GM18511 (cell line): ENCODE measurements around the gene CYS1.
"Not testable (repeated sequence)": the region's sequence is repeated elsewhere in the genome, so short reads cannot be mapped to it uniquely, and the experiment has no call there.

Source experiments
- ATAC-seq: cut with Tn5 transposase; IDR thresholded peaks from one replicate; pipeline ENCODE4 v1.9.1; 2021; ENCODE audit warnings: mild to moderate bottlenecking, moderate library complexity; ENCODE audit not compliant: unreplicated experiment

The CYS1 gene

GRCh38 chr2:10033251-10034006, 46.8 kb downstream of the CYS1 start:
- ATAC-seq = no peak

- no peak for ATAC-seq
These were observed 47.5 kb downstream of the CYS1 start for GRCh38 chr2:10032746-10033105.

- ATAC-seq = no peak
These were observed 48.1 kb downstream of the CYS1 start for GRCh38 chr2:10031886-10032745.

GRCh38 chr2:10030798-10031197, 49.4 kb downstream of the CYS1 start:
- ATAC-seq = not testable (repeated sequence)

GRCh38 chr2:10030311-10030736, 49.9 kb downstream of the CYS1 start:
- no peak for ATAC-seq

- no peak for ATAC-seq
These were observed 50.4 kb downstream of the CYS1 start for GRCh38 chr2:10029875-10030223.

- peak; percentile 84 for ATAC-seq
These were observed 51.0 kb downstream of the CYS1 start for GRCh38 chr2:10028988-10029874.

GRCh38 chr2:10028407-10028987, 51.7 kb downstream of the CYS1 start:
- no peak for ATAC-seq

- ATAC-seq = no peak
These were observed 52.4 kb downstream of the CYS1 start for GRCh38 chr2:10027660-10028330.

- no peak for ATAC-seq
These were observed 53.2 kb downstream of the CYS1 start for GRCh38 chr2:10026940-10027569.

GRCh38 chr2:10022966-10023662, 57.1 kb downstream of the CYS1 start:
- no peak for ATAC-seq

GRCh38 chr2:10022445-10022844, 57.8 kb downstream of the CYS1 start:
- no peak for ATAC-seq

GRCh38 chr2:10022041-10022421, 58.2 kb downstream of the CYS1 start:
- ATAC-seq = no peak

GRCh38 chr2:10019602-10020400, 60.4 kb downstream of the CYS1 start:
- no peak for ATAC-seq

- no peak for ATAC-seq
These were observed 61.0 kb downstream of the CYS1 start for GRCh38 chr2:10019174-10019573.

GRCh38 chr2:10017313-10017941, 62.8 kb downstream of the CYS1 start:
- no peak for ATAC-seq

- no peak for ATAC-seq
These were observed 63.4 kb downstream of the CYS1 start for GRCh38 chr2:10016802-10017258.
